Measurements from ENCODE around the gene PROM1. TPM values are rescaled to one million over a fixed set of nuclear protein-coding genes. Genes with fewer than 3 reads are reported as not detected.

Gene PROM1
- total and polyA plus RNA-seq, 2 experiments from 2014 or later, result 36.6 to 66.6 TPM

DNA sequence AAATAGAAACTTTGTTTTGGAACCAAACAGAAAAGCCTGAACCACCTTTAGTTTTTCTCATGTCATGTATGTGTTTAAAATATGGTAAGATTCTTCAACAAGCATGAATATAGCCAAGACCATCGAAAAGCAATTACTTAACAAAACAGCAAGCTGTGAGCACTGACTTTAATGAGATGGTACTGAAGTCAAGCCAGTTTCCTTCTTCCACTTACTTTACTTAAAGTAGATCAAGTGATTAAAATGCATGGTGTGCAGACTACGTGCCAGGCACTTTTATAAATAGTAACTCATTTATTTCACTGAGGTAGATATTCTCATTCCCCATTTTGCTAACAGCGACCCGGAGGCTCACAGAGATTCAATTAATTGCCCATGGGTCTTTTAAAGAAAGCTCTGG lies 74.7 kb downstream of the PROM1 start:
- no peak overlapping the region for H3K27ac ChIP-seq (ENCODE audit: low read depth)
- H2AFZ ChIP-seq, result no peak overlapping the region
- DNase-seq (ENCODE audit: low spot score) (no peak), ATAC-seq (no peak)
- H3F3A ChIP-seq (replicated peaks; ENCODE audit: low read depth), result no peaks in the 10 kb centered on the region
- H3K27me3 ChIP-seq (ENCODE audit: insufficient read depth), result no peaks in the 10 kb centered on the region
- no peak overlapping the region for H3K4me2 ChIP-seq
- H4K20me1 ChIP-seq (replicated peaks; ENCODE audit: insufficient read depth), result peaks cover 3% of the 10 kb centered on the region; the same call in 1 of the 2 replicates
- H3K79me2 ChIP-seq (replicated peaks; ENCODE audit: insufficient read depth), result no peaks in the 10 kb centered on the region
- H3K4me1 ChIP-seq (ENCODE audit: insufficient read depth), result no peaks in the 10 kb centered on the region
- Mint-ChIP-seq H3K4me3 (no peak overlapping the region), H3K4me1 (peaks cover 5% of the 10 kb centered on the region; the same call in 2 of the 3 replicates), H3K27me3 (ENCODE audit: insufficient read depth, low read depth, poor library complexity) (peaks cover 3% of the 10 kb centered on the region), H3K9me3 (no peaks in the 10 kb centered on the region), H3K27ac (no peak overlapping the region), H3K36me3 (ENCODE audit: low read depth) (peaks cover 71% of the 10 kb centered on the region)
- no peaks in the 10 kb centered on the region for H3K9me2 ChIP-seq (ENCODE audit: insufficient read depth)
- no peak for TF ChIP-seq ZNF462 (CRISPR knock-in tag; IDR thresholded peaks at IDR 0.05)
- TF ChIP-seq EZH2 (IDR thresholded peaks at IDR 0.05; ENCODE audit: low read depth, unreplicated experiment), result no peak
- no peaks in the 10 kb centered on the region for H3K36me3 ChIP-seq (ENCODE audit: insufficient read depth)
- H3K4me3 ChIP-seq, result no peak overlapping the region

DNA sequence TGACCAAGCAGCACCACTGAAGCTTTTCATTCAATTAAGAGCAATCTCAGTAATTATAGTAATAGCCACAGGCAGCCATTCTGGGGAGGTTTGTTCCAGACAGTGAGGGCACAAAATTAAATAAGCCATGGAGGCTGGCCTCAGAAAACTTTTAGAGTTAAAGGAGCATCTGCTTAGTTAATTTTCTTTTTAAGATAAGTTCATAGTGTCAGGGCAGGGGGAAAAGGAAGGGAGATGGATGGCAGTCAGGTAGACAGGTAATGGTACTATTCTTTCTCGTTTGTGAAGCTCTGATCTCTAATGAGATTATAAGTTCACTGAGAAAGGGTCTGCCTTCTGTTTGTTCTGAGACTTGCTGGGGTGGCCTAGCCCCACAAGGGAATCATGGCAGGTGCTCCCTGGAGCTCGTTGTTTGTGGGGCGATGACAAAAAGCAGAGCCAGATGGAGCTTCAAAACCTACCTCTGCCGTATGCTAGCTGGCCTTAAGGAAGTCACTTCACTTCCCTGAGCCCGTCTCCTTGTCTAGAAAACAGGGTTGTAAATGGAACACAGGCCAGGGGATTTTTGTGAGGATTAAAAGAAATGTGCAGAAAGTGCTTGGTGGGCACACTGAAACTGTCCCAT lies 76.2 kb downstream of the PROM1 start:
- Mint-ChIP-seq H3K4me3 (no peak overlapping the region), H3K36me3 (ENCODE audit: low read depth) (peaks cover 59% of the 10 kb centered on the region)
- TF ChIP-seq EZH2 (IDR thresholded peaks at IDR 0.05; ENCODE audit: low read depth, unreplicated experiment), result no peak
- no peak for TF ChIP-seq CREB1 (CRISPR knock-in tag; IDR thresholded peaks at IDR 0.05; ENCODE audit: low read depth)
- no peak for TF ChIP-seq ZNF331 (CRISPR knock-in tag; IDR thresholded peaks at IDR 0.05; ENCODE audit: low read depth)
- no peak for TF ChIP-seq POLR2AphosphoS5 (IDR thresholded peaks at IDR 0.05; ENCODE audit: low read depth)
- TF ChIP-seq, protein P1, sequence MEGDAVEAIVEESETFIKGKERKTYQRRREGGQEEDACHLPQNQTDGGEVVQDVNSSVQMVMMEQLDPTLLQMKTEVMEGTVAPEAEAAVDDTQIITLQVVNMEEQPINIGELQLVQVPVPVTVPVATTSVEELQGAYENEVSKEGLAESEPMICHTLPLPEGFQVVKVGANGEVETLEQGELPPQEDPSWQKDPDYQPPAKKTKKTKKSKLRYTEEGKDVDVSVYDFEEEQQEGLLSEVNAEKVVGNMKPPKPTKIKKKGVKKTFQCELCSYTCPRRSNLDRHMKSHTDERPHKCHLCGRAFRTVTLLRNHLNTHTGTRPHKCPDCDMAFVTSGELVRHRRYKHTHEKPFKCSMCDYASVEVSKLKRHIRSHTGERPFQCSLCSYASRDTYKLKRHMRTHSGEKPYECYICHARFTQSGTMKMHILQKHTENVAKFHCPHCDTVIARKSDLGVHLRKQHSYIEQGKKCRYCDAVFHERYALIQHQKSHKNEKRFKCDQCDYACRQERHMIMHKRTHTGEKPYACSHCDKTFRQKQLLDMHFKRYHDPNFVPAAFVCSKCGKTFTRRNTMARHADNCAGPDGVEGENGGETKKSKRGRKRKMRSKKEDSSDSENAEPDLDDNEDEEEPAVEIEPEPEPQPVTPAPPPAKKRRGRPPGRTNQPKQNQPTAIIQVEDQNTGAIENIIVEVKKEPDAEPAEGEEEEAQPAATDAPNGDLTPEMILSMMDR (conservative IDR thresholded peaks at IDR 0.05; ENCODE audit: low read depth in 2 of 2), result no peak
- TF ChIP-seq, protein P2, sequence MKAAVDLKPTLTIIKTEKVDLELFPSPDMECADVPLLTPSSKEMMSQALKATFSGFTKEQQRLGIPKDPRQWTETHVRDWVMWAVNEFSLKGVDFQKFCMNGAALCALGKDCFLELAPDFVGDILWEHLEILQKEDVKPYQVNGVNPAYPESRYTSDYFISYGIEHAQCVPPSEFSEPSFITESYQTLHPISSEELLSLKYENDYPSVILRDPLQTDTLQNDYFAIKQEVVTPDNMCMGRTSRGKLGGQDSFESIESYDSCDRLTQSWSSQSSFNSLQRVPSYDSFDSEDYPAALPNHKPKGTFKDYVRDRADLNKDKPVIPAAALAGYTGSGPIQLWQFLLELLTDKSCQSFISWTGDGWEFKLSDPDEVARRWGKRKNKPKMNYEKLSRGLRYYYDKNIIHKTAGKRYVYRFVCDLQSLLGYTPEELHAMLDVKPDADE (IDR thresholded peaks at IDR 0.05), result no peak
- no peak for TF ChIP-seq ZNF114 (CRISPR knock-in tag; IDR thresholded peaks at IDR 0.05)

More for the DNA sequence above, 76.2 kb downstream of the PROM1 start:
- Histone ChIP-seq H4K20me1 (replicated peaks; ENCODE audit: insufficient read depth) (peaks cover 3% of the 10 kb centered on the region; the same call in 1 of the 2 replicates), H3K4me3 (no peak overlapping the region), H2AFZ (no peak overlapping the region), H3K4me1 (ENCODE audit: insufficient read depth) (no peaks in the 10 kb centered on the region), H3K27me3 (ENCODE audit: insufficient read depth) (no peaks in the 10 kb centered on the region), H3K4me2 (no peak overlapping the region), H3K9me2 (ENCODE audit: insufficient read depth) (no peaks in the 10 kb centered on the region), H3K79me2 (replicated peaks; ENCODE audit: insufficient read depth) (no peaks in the 10 kb centered on the region), H3K27ac (ENCODE audit: low read depth) (no peak overlapping the region), H3K36me3 (ENCODE audit: insufficient read depth) (no peaks in the 10 kb centered on the region), H3F3A (replicated peaks; ENCODE audit: low read depth) (no peaks in the 10 kb centered on the region)
- DNase-seq (ENCODE audit: low spot score) (no peak), ATAC-seq (no peak)
- peaks cover 5% of the 10 kb centered on the region; the same call in 2 of the 3 replicates for H3K4me1 Mint-ChIP-seq
- no peaks in the 10 kb centered on the region for H3K9me3 Mint-ChIP-seq
- no peak overlapping the region for H3K27ac Mint-ChIP-seq
- peaks cover 3% of the 10 kb centered on the region for H3K27me3 Mint-ChIP-seq (ENCODE audit: insufficient read depth, low read depth, poor library complexity)
